GM12801 (cell line): ENCODE measurements around the gene SRSF4.

Experiments
- CTCF ChIP-seq: IDR thresholded peaks from one replicate; pipeline ENCODE4 v1.5.1; 2011; ENCODE audit warnings: control low read depth; ENCODE audit not compliant: insufficient read length; ENCODE audit errors: extremely low read depth

The SRSF4 gene

GRCh38 chr1:29183287-29183686 lies 1.6 kb upstream of the SRSF4 start:
- TF ChIP-seq CTCF, result no peak

GRCh38 chr1:29180497-29181412 lies 945 bp downstream of the SRSF4 start:
- TF ChIP-seq CTCF, result no peak

- TF ChIP-seq CTCF, result no peak
Observed at GRCh38 chr1:29179641-29180184, 2.0 kb downstream of the SRSF4 start.

- TF ChIP-seq CTCF, result no peak
Observed at GRCh38 chr1:29177022-29177705, 4.5 kb downstream of the SRSF4 start.

GRCh38 chr1:29176576-29176975 lies 5.1 kb downstream of the SRSF4 start:
- no peak for TF ChIP-seq CTCF

GRCh38 chr1:29172415-29172939 lies 9.2 kb downstream of the SRSF4 start:
- no peak for TF ChIP-seq CTCF

- no peak for TF ChIP-seq CTCF
Observed at GRCh38 chr1:29171521-29171920, 10.2 kb downstream of the SRSF4 start.
